SKM-1 (cell line): ENCODE results near the gene DTL.

Experiments used
- DNase-seq: peaks from one replicate; lab custom pipeline; 2025; ENCODE audit not compliant: unreplicated experiment; lab: John Stamatoyannopoulos, UW

DTL gene

DNA sequence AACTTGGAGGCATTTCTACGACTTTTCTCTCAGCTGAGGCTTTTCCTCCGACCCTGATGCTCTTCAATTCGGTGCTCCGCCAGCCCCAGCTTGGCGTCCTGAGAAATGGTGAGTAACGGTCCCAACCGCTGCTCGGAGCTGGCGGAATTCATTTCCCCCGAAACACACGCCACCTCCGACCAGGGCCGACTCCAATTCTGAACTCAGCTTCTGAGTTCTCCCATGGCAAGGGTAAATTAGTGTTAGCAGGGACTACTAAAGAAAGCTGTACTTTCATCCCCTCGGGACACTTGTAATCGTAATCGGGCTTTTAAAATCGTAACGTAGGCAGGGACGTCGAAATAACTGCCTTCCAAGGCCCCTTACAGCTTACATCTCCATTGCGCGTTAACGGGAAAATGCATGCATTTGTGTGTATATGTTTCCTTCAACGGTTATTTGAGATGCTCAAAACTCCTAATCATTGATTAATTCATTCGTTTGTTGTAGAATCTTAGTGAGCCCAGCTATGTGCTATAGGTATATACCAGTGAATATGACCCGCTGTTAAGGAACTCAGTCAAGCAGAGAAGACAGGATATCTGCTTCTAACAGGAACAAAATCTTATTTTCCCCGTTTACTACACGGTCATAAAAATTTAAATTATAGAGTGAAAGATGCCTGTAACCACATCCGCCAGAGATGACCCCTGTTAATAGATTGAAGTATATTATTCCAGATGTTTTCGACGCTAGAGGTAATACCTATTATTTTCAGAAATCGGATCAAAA, 472 bp downstream of the DTL start:
- no peak for DNase-seq

DNA sequence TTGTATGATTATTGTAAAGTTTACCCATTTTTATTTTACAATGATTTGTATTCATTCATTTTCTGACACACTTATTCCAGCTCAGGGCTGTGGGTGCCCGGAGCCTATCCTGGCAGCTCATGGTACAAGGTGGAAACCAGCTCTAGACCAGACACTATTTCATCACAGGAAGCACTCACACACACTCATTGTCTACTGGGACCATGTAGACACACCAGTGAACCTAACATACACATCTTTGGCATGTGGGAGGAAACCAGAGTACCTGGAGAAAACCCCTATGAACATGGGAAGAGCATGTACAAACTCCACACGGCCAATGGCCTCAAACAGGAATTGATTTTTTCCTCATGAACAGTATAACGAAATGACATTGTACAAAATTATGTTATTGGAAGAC, 2.4 kb downstream of the DTL start:
- DNase-seq = no peak

DNA sequence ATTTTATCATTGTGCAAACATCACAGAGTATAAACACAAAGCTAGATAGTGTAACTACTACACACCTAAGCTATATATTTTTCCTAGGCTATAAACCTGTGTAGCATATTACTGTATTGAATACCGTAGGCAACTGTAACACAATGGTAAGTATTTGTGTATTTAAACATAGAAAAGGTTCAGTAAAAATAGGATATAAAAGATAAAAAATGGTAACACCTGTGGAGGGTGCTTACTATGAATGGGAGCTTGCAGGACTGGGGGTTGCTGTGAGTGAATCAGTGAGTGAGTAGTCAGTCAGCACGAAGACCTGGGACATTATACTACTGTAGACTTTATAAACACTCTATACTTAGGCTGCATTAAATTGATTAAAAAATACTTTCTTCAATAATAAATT, 4.1 kb downstream of the DTL start:
- DNase-seq = no peak

DNA sequence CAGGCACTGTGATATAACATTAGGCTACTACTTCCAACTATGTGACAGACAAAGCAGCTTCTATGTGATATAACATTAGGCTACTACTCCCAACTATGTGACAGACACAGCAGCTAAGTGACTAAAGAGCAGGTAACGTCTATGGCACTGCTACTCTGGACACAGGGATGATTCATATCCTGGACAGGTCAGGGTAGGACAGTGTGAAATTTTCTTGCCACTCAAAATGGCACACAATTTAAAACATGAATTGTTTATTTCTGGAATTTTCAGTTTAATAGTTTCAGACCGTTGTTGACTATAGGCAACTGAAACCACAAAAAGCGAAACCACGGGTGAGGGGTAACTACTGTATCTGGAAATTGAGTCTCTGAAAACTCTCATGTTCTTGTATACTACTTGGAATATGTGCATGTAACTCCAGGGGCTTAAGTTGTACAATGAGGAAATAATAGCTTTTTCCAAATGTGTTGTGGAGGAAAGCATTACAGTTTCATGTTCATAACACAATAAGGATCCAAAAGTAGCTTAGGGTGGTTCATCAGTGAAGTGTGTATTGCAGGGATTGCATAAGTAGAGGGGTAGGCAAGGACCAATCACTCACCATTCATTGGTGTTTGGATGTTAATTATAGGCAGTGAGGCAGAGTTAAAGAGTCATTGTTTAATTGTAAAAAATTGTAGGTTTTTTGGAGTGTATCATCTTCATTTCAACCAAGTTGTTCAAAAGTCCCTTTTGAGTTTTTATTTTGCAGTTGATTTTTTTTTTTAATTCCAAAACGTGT, 5.3 kb downstream of the DTL start:
- no peak for DNase-seq

DNA sequence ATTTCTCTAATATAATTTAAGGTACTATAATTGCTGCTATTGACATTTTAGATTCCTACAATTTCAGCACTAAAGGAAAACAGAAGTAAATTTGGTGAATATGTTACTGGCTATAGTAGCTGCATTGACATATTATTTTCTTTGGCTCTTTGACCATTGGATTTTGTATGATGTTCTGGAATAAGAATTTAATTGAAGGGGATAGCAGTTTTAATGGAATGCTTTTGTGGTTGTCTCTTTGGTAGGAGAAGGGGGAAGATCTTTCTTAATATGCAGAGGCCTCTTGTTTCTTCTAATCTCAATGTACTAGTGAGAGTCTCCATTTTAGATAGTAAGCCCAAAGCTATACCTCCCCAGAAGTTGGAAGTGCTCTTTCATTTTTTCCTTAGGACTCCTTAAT, 6.9 kb downstream of the DTL start:
- DNase-seq = no peak

DNA sequence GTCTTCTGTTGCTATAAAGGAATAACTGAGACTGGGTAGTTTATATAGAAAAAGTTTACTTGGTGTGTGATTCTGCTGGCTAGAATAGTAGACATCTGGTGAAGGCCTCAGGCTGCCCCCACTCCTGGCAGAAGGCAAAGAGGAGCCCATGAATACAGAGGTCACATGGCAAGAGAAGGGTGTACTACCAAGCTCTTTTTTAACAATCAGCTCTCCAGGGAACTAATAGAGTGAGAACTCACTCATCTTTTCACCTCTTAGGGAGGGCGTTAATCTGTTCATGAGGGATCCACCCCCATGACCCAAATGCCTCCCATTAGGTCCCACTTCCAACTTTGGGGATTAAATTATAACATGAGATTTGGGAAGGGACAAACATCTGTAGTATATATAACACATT, 9.3 kb downstream of the DTL start:
- DNase-seq = no peak

DNA sequence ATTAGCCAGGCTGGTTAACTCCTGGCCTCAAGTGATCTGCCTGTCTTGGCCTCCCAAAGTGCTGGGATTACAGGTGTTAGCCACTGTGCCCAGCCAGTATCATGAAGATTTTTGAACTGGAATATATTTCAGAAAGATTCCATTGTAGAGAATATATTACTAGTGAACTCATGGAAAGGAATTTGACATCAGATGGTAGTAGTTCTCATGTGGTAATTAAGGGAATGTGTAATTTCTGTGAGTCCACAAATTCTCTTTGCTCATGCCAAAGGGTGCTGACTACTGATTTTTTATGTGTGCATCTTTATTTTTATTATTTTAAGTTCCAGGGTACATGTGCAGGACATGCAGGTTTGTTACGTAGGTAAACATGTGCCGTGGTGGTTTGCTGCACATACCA, 10.4 kb downstream of the DTL start:
- DNase-seq = no peak

DNA sequence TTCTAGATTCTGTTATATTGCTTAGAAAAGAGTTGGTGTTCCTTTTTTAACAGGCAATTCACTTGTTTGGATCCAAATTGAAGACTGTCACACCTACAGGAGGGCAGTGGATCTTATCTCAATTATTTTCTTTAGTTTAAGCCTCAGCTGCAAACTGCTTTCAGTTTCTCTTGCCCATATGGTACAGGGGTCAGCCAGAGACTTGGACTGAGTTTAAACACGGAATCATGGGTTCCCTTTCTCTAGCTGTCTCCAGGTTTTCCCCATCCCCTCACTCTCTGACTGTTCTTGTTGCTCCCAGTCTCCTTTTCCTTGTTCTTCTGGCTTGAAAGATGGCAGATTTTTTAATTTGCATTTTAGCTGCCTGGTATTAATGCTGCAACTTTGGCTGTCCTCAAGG, 18.4 kb downstream of the DTL start:
- no peak for DNase-seq

DNA sequence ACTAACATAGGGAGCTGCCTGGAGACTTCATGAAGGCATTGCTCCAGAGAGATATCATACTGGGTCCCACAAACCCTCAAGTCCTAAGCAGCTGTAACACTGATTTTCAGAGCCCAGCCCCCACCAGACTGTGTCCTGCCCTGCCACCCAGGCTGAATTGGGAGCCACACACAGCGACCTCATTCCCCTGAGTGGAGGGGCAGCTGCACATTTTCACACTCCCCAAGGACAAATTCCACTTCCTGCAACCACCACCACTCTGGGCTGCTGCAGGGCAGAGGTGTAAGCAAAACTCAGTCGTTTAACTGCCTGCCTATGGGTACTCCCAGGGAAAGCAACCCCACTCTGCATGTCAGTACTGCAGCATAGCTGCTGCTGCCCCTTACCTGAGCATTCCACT, 19.8 kb downstream of the DTL start:
- DNase-seq = no peak

DNA sequence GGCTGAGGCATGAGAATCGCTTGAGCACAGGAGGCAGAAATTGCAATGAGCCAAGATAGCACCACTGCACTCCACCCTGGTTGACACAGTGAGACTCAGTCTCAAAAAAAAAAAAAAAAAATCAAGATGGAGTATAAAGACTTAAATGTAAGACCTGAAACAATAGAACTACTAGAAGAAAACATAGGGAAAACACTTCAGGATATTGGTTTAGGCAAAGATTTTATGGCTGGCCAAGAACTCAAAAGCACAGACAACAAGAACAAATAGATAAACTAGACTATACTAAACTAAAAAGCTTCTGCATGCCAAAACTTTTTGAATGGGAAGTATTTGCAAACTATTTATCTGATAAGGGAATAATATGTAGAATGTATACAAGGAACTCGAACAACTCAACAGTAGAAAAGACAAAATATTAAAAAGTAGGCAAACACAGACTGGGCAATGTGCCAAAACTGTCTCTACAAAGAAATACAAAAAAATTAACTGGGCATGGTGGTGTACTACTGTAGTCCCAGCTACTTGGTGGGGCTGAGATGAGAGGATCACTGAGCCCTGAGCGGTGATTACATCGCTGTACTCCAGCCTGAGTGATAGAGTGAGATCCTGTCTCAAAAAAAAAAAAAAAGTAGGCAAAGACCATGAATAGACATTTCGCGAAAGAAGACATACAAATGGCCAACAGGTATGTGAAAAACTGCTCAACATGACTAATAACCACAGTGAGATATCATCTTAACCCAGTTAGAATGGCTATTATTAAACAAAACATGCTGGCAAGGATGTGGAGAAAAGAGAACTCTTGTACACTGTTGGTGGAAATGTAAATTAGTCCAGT, 25.3 kb downstream of the DTL start:
- DNase-seq = no peak

DNA sequence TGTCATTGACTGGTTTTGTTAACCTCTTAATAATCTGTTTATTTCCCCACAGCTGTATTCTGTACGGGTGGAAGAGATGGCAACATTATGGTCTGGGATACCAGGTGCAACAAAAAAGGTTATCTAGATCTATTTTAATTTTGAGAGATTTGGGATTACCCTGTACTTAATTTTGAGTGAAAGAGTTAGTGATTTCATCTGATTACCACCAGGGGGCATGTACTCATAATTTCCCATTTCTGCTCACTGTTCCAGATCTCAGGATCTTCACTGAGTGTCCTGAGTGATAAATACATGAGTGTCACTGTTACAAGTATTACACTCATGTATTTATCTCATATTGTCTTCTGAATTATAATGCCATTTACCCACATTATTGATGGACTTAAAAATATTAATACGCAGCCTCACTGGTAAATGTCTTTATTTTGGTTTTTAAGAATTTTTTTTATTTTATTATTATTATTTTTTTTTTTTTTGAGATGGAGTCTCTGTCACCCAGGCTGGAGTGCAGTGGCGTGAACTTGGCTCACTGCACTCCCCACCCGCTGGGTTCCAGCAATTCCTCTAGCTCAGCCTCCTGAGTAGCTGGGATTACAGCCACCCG, 27.4 kb downstream of the DTL start:
- DNase-seq = peak; percentile 57

DNA sequence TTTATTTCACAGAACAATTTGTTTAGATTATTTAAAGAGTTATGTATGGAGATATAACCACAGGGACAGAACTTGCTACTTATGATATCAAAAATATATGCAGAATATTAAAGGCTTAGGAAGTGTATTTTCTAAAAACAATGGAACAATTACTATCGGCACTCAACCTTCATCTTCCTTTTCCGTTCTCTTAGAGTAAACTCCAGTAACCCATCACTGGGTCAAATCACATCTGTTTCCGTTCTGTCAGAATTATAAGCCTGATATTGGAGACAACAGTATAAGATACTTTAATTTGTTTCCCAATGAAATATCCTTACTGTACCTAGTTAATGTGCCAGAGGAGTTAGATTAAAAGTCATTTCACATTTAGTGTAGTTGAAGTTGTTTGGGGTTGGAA, 32.2 kb downstream of the DTL start:
- no peak for DNase-seq

DNA sequence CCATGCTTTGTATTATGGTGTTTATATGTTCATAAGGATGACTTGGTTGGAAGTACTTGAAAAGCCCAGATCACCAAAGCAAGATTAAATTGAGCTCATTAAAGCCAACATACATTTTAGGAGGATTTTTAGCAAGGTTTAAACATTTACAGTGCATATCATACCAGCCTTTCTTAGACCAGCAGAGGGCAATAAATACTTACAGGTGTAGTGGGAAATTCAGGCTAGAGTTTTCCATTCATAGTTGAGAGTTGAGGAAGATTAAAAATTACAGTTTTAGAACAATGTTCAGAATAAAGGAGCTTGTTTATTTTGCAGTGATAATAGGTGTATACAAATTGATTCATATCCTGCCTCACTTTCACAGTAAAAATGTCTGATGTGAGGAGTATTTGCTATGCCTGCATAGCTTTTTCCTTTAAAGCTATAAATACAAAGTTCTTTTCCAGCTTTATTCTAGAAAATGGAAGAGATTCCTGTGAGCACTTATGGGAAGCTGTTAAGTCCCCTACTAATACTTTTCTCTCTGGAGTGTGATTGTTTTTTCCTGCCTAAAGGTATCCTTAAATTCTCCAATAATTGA, 35.3 kb downstream of the DTL start:
- DNase-seq = peak; percentile 32

DNA sequence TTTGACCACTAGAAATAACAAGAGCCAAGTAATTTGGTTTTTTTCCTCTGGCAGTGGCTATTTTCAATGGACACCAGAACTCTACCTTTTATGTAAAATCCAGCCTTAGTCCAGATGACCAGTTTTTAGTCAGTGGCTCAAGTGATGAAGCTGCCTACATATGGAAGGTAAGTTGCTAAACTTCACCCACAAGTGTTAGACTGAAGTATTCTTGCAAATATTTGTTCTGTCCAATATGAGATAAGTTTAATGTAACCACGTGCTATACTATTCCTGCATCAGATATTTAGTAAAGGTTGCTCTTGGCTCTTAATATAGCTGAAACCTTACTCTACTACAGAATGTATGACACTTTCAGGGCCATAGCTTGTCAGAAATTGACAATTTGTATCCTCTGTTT, 36.5 kb downstream of the DTL start:
- DNase-seq = no peak

DNA sequence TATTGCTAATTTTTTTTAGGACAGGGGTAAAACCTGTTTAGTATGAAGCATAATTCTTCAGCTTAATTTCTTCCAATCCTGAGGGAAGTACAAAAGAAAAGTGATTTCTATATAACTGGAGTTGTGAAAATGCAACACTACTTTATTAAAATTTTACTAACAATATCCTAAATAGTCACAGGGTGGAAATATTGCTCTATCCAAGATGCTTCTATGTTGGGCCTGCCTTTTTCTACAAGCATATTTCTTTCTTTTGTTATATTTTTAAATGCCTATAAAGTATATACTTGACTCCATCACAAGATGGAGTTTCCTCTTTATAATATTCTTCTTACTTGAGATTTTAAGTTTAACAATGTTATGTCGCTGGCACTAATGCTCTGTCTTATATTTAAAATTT, 37.9 kb downstream of the DTL start:
- no peak for DNase-seq

DNA sequence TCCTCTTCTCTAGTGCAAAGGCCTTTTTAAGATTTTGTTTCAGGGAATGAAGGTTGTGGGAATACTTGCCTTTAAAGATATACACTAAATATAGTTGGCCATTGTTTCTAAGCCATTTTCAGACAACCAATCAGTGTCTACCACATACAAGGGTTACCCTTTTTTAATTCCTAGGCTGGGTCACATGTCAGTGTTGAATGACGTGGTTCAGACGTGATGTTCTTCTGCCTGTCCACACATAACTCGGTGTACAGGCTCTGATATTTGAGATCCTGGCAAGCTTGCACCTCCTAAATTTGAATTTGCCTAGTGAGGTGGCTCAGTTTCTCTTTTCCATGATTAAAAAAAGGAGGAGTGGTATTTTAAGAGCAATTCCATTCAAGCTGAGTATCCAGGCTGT, 38.8 kb downstream of the DTL start:
- no peak for DNase-seq

DNA sequence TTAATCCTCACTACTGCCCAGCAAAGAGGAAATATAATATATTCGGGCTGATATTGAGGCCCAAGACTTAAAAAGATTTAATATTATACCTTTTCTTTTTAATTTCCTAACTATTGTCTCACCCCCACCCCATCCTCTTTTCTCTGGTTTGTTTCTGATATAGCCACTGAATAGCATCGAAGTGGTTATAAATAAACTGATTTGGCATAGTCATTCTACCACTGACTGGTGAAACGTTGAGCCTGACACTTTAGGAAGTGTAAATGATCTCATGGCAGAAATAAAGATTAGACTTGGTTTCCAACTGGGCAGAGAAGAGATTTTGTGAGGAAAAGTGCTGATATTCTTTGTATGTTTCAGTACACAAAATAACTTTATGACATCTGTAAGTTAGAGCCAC, 39.3 kb downstream of the DTL start:
- no peak for DNase-seq

DNA sequence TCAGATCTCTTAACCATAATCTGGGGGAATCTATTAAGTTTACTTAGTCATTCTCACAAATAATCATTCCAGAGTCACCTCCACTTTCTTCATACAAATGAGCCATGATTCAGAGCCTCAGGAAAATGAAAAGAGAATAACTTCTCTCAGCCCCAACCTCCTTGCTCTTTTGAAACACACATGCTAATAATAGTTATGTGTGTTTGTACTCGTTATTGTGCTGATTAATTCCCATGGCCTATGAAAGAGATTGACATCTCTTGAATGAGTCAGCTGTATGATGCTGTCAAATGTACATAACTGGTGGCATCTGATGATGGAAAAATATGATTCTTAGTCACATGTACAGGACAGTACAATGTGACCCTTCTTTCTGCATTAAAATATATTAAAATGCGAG, 41.5 kb downstream of the DTL start:
- DNase-seq = no peak

DNA sequence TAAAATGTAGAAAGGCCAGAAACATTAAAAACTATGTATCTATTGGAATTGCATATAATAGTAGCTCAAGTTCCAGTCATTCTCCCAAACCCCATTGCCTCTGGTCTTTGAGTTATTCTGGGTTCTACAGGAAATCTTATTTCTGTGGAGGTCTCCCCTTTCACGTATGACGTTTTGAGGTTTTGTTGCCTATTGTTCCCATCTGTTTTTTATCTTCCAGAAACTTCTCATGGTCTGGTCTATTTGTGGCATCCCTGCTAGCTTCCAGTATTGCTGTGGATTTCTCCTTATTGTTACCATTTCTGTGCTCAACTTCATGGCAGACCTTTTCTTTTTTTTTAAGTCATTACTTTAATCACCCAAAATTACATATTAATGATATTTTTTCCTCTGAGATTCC, 43.3 kb downstream of the DTL start:
- no peak for DNase-seq

DNA sequence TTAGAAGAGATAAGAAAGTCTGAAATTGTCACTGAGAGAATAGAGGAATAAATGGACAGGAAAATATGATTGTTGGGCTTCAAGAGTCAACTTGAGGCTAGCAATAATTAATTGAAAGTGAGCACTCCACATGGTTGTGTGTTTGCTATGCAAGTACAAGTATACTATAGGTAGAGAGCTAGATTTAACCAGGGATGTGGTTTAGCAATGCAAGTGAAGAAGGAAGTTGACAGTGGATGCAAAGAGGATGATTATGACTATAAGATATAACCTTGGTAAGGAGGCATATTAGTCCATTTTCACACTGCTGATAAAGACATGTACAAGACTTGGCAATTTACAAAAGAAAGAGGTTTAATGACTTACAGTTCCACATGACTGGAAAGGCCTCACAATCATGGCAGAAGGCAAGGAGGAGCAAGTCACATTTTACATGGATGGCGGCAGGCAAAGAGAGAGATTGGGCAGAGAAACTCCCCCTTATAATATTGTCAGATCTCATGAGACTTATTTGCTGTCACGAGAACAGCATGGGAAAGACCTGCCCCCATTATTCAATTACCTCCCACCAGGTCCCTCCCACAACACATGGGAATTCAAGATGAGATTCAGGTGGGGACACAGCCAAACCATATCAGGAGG, 47.3 kb downstream of the DTL start:
- DNase-seq = no peak
